Smooth muscle cell (in vitro differentiated cells): ENCODE data around the gene KHSRP. TPM values are rescaled to one million over a fixed set of nuclear protein-coding genes. Genes with fewer than 3 reads are reported as not detected.

Experiments used
- DNase-seq: peaks from one replicate; lab custom pipeline; 2025; ENCODE audit not compliant: unreplicated experiment; lab: John Stamatoyannopoulos, UW
- H2AFZ ChIP-seq: fragments of 200-600 bp; sonication (generic); 2 replicates; pipeline ENCODE4 v1.6.0; 2016; ENCODE audit warnings: antibody characterized with exemption, low read depth, mild to moderate bottlenecking
- H3F3A ChIP-seq: fragments of 200-600 bp; sonication (generic); 2 replicates; pipeline ENCODE4 v1.6.0; 2017; ENCODE audit warnings: antibody characterized with exemption, low read depth
- H3K27ac ChIP-seq: fragments of 200-600 bp; sonication (generic); 2 replicates; pipeline ENCODE4 v1.5.1; 2016; ENCODE audit warnings: low read depth, mild to moderate bottlenecking
- H3K27me3 ChIP-seq: fragments of 200-600 bp; sonication (generic); 2 replicates; pipeline ENCODE4 v1.6.1; 2016; ENCODE audit warnings: low read depth, mild to moderate bottlenecking
- H3K36me3 ChIP-seq: fragments of 200-600 bp; sonication (generic); 2 replicates; pipeline ENCODE4 v1.5.1; 2016; ENCODE audit warnings: low read depth
- H3K4me1 ChIP-seq: fragments of 200-600 bp; sonication (generic); 2 replicates; pipeline ENCODE4 v1.5.1; 2016; ENCODE audit warnings: low read depth
- H3K4me2 ChIP-seq: fragments of 200-600 bp; sonication (generic); 2 replicates; pipeline ENCODE4 v1.6.0; 2016; ENCODE audit warnings: mild to moderate bottlenecking
- H3K4me3 ChIP-seq: fragments of 200-600 bp; sonication (generic); 2 replicates; pipeline ENCODE4 v1.5.1; 2016; ENCODE audit warnings: mild to moderate bottlenecking
- H3K79me2 ChIP-seq: fragments of 200-600 bp; sonication (generic); 2 replicates; pipeline ENCODE4 v1.6.0; 2016; ENCODE audit warnings: low read depth, mild to moderate bottlenecking
- H3K9ac ChIP-seq: fragments of 200-600 bp; sonication (generic); 2 replicates; pipeline ENCODE4 v1.6.0; 2016; ENCODE audit warnings: low read depth
- H3K9me3 ChIP-seq: fragments of 200-600 bp; sonication (generic); replicated peaks from 2 replicates; pipeline ENCODE4 v1.5.1; 2016; ENCODE audit warnings: low read depth
- H4K20me1 ChIP-seq: fragments of 200-600 bp; sonication (generic); 2 replicates; pipeline ENCODE4 v1.6.0; 2016; ENCODE audit warnings: low read depth
- CTCF ChIP-seq: fragments of 200-600 bp; sonication (generic); IDR thresholded peaks from 2 replicates; pipeline ENCODE4 v1.5.1; 2017; ENCODE audit warnings: borderline replicate concordance, mild to moderate bottlenecking, antibody characterized with exemption; ENCODE audit not compliant: insufficient read depth, poor library complexity, severe bottlenecking
- WGBS: methylation state at CpG from one replicate; pipeline ENCODE4 v1.1.7; 2016; ENCODE audit warnings: low lambda C conversion rate; 5-methylcytosine and 5-hydroxymethylcytosine counted together
- polyA plus RNA-seq: library from polyadenylated mRNA; unstranded; fragments of >200 nt; fragmentation: Nextera tagmentation; extraction: Ambion mirVana; gene quantifications from 2 replicates; pipeline ENCODE4 v1.2.1, GENCODE V29; 2016
- total RNA-seq: library from RNA; depleted of rRNA; stranded (reverse); fragments of >200 nt; gene quantifications from 2 replicates; pipeline ENCODE4 v1.2.3, GENCODE V29; 2014

Gene KHSRP
- total and polyA plus RNA-seq, 2 experiments from 2014 or later = 59.1 to 179 TPM

GRCh38 chr19:6446452-6446851 is 21.8 kb upstream of the KHSRP start:
- TF ChIP-seq CTCF = no peak
- DNase-seq = no peak
- Histone ChIP-seq H2AFZ (no peak overlapping the region), H3K27ac (no peak overlapping the region), H4K20me1 (no peaks in the 10 kb centered on the region), H3K27me3 (no peaks in the 10 kb centered on the region), H3K4me3 (no peak overlapping the region), H3K36me3 (peaks cover 7% of the 10 kb centered on the region), H3K9ac (no peak overlapping the region), H3K4me1 (no peaks in the 10 kb centered on the region), H3K79me2 (no peaks in the 10 kb centered on the region), H3K9me3 (no peaks in the 10 kb centered on the region), H3F3A (no peaks in the 10 kb centered on the region), H3K4me2 (no peak overlapping the region)
- 91% methylated on average over 3 of the region's 3 CpGs for WGBS

- no peak for DNase-seq
- no peak overlapping the region for H3K9ac ChIP-seq
- TF ChIP-seq CTCF = no peak
- H3K4me2 ChIP-seq = no peak overlapping the region
- H3K4me1 ChIP-seq = no peaks in the 10 kb centered on the region
- no peaks in the 10 kb centered on the region for H3K27me3 ChIP-seq
- no peaks in the 10 kb centered on the region for H3K9me3 ChIP-seq
- peaks cover 7% of the 10 kb centered on the region for H3K36me3 ChIP-seq
- H3K79me2 ChIP-seq = no peaks in the 10 kb centered on the region
- H3K4me3 ChIP-seq = no peak overlapping the region
- 98% methylated on average over 13 of the region's 13 CpGs for WGBS
- no peak overlapping the region for H3K27ac ChIP-seq
- no peaks in the 10 kb centered on the region for H3F3A ChIP-seq
- H2AFZ ChIP-seq = no peak overlapping the region
- no peaks in the 10 kb centered on the region for H4K20me1 ChIP-seq
Measured at GRCh38 chr19:6443986-6444385, 19.4 kb upstream of the KHSRP start.

GRCh38 chr19:6442087-6442688 is 17.6 kb upstream of the KHSRP start:
- DNase-seq = no peak
- no peak overlapping the region for H2AFZ ChIP-seq
- no peak overlapping the region for H3K27ac ChIP-seq
- H3K9ac ChIP-seq = no peak overlapping the region
- no peak for TF ChIP-seq CTCF
- no peaks in the 10 kb centered on the region for H3K79me2 ChIP-seq
- WGBS = 92% methylated on average over 11 of the region's 13 CpGs
- H3K4me1 ChIP-seq = no peaks in the 10 kb centered on the region
- H3K4me2 ChIP-seq = no peak overlapping the region
- H4K20me1 ChIP-seq = no peaks in the 10 kb centered on the region
- no peaks in the 10 kb centered on the region for H3F3A ChIP-seq
- no peaks in the 10 kb centered on the region for H3K9me3 ChIP-seq
- H3K36me3 ChIP-seq = peaks cover 7% of the 10 kb centered on the region
- H3K4me3 ChIP-seq = no peak overlapping the region
- no peaks in the 10 kb centered on the region for H3K27me3 ChIP-seq

- Histone ChIP-seq H3K36me3 (no peaks in the 10 kb centered on the region), H3K9ac (no peak overlapping the region), H3K27ac (no peak overlapping the region), H3K27me3 (no peaks in the 10 kb centered on the region), H3F3A (no peaks in the 10 kb centered on the region), H4K20me1 (no peaks in the 10 kb centered on the region), H3K79me2 (no peaks in the 10 kb centered on the region), H2AFZ (no peak overlapping the region), H3K9me3 (no peaks in the 10 kb centered on the region), H3K4me3 (no peak overlapping the region), H3K4me2 (no peak overlapping the region), H3K4me1 (no peaks in the 10 kb centered on the region)
- 90% methylated on average over 3 of the region's 3 CpGs for WGBS
- no peak for TF ChIP-seq CTCF
- no peak for DNase-seq
Measured at GRCh38 chr19:6440905-6441304, 16.3 kb upstream of the KHSRP start.
